Adrenal gland (tissue), 12 donors: ENCODE measurements around the gene HSPB9. TPM values are rescaled to one million over a fixed set of nuclear protein-coding genes. Genes with fewer than 3 reads are reported as not detected.

Experiments
- DNase-seq, 7 donors: peaks; one replicate each; pipeline ENCODE4 v3.0.0-alpha.2; 2019 to 2020
- H3K27ac ChIP-seq, 5 donors: fragments of 200-600 bp; sonication (generic) in 4 of 5; 1 replicate in 3 of 5; 2 replicates in 2 of 5; pipeline versions ENCODE4 v1.5.1 to v1.8.0; 2016 to 2020; ENCODE audit warnings: mild to moderate bottlenecking in 1 of 5
- H3K27me3 ChIP-seq: fragments of 200-600 bp; 2 replicates; pipeline ENCODE4 v1.8.0; 2021
- H3K36me3 ChIP-seq, 2 donors: fragments of 200-600 bp; replicated peaks in 1 of 2; 1 replicate in 1 of 2; 2 replicates in 1 of 2; pipeline versions ENCODE4 v1.5.1 to v1.8.0; 2018 to 2022
- H3K4me1 ChIP-seq, 2 donors: fragments of 200-600 bp; replicated peaks in 1 of 2; 1 replicate in 1 of 2; 2 replicates in 1 of 2; pipeline versions ENCODE4 v1.5.1 to v1.8.0; 2018 to 2021
- H3K4me3 ChIP-seq, 4 donors: fragments of 200-600 bp; sonication (generic) in 3 of 4; one replicate each; pipeline ENCODE4 v1.5.1; 2016 to 2018
- H3K9me3 ChIP-seq, 3 donors: fragments of 200-600 bp; sonication (generic) in 1 of 3; replicated peaks in 1 of 3; 1 replicate in 2 of 3; 2 replicates in 1 of 3; pipeline versions ENCODE4 v1.5.1 to v1.8.0; 2016 to 2021
- POLR2A ChIP-seq, 2 donors: fragments of 450-650 bp; IDR thresholded peaks; one replicate each; pipeline ENCODE4 v1.6.1; 2017; ENCODE audit warnings: antibody characterized with exemption in 2 of 2, mild to moderate bottlenecking in 2 of 2, moderate library complexity in 1 of 2
- WGBS, 4 donors: extraction: QIAGEN DNeasy Blood & Tissue Kit in 2 of 4; methylation state at CpG; one replicate each; pipeline versions ENCODE4 v1.1.5 to v1.1.7; 2013 to 2017; 5-methylcytosine and 5-hydroxymethylcytosine counted together
- intact Hi-C, 2 donors: fragments of 100-400 bp; cut with DNase I; formaldehyde crosslinking; loops; one replicate each; pipeline versions ENCODE4 v1.14.1 to v1.15.0; 2022 to 2023
- polyA plus RNA-seq, 3 donors: library from polyadenylated mRNA; stranded (reverse); fragments of 200-250 nt in 2 of 3; fragments of 350-450 nt in 1 of 3; fragmentation: Illumina TruSeq in 1 of 3; extraction: RNeasy Lipid Tissue Mini Kit (QIAGEN cat#74804) in 1 of 3; gene quantifications; one replicate each; pipeline ENCODE4 v1.2.3, GENCODE V29; 2013 to 2014
- total RNA-seq, 9 donors: library from RNA; depleted of rRNA in 4 of 9; stranded (reverse); fragments of >200 nt in 4 of 9; fragments of 120-200 nt in 1 of 9; fragmentation: NEBNext Ultra II Directional in 1 of 9; extraction: Animal tissue kit (Norgen Biotek cat#: 25700) in 1 of 9; gene quantifications; one replicate each; pipeline versions ENCODE4 v1.1.0 to v1.2.4, GENCODE V29; 2013 to 2023
- TF ChIP-seq, protein P1 (sequence below), 6 experiments: fragments of 450-650 bp in 4 of 6; fragments of 200-600 bp in 2 of 6; sonication (generic) in 1 of 6; IDR thresholded peaks; 1 replicate in 5 of 6; 2 replicates in 1 of 6; pipeline versions ENCODE4 v1.5.1 to v1.8.0; 2016 to 2021; ENCODE audit warnings: antibody characterized with exemption in 6 of 6, mild to moderate bottlenecking in 2 of 6, moderate library complexity in 1 of 6
- donor health status: healthy with polysubstance abuse.
- donor health status: Bipolar disorder and iron deficiency.
- donor health status: DM: yes; HTN: yes; CAD: no.
- donor health status: DM: no; HTN: no; CAD: no.
- donor health status: DM: no; HTN: no; CAD: no.
- donor health status: DM: yes; HTN: yes; CAD: no.

HSPB9 gene
- total and polyA plus RNA-seq, 12 donors: 0.14 to 0.72 (median 0.20) TPM; not detected in 5

DNA sequence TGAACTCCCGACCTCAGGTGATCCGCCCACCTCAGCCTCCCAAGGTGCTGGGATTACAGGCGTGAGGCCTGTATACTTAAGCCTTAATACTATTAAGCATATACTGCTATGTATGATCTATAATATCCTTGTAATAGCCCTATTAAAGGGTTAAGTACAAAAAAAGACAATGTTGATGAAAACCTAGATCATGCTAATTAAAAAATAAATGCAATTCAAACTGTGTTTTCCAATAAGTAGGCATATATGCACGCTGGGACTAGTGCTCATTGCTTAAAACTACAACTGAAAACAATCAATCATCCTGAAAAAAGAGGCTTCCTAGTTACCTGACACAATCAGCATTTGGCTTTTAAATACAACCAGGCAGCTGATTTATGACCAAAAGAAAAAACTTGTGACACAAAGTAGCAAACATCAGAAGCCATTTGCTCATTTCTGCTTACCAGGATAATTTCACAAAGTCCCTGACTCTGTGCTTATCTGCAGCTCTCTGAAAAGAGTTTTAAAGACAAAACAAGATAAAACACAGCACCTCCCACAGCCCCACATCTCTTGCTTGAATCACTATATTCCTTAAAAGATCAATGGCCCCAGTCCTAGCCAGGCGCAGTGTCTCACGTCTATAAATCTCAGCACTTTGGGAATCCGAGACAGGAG is 35.4 kb upstream of the HSPB9 start:
- no peaks in the 10 kb centered on the region for H3K4me1 ChIP-seq
- DNase-seq: no peak
- WGBS, 4 donors: 45 to 63% (median 55%) methylated on average over 7 of the region's 7 CpGs
- peaks cover 4% of the 10 kb centered on the region for H3K27me3 ChIP-seq
- TF ChIP-seq, protein P1, sequence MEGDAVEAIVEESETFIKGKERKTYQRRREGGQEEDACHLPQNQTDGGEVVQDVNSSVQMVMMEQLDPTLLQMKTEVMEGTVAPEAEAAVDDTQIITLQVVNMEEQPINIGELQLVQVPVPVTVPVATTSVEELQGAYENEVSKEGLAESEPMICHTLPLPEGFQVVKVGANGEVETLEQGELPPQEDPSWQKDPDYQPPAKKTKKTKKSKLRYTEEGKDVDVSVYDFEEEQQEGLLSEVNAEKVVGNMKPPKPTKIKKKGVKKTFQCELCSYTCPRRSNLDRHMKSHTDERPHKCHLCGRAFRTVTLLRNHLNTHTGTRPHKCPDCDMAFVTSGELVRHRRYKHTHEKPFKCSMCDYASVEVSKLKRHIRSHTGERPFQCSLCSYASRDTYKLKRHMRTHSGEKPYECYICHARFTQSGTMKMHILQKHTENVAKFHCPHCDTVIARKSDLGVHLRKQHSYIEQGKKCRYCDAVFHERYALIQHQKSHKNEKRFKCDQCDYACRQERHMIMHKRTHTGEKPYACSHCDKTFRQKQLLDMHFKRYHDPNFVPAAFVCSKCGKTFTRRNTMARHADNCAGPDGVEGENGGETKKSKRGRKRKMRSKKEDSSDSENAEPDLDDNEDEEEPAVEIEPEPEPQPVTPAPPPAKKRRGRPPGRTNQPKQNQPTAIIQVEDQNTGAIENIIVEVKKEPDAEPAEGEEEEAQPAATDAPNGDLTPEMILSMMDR (IDR thresholded peaks at IDR 0.05): no peak
- no peak overlapping the region for H3K27ac ChIP-seq
- no peak overlapping the region for H3K4me3 ChIP-seq
- no peaks in the 10 kb centered on the region for H3K9me3 ChIP-seq
- H3K36me3 ChIP-seq: no peaks in the 10 kb centered on the region
- intact Hi-C loops: no loop called here

DNA sequence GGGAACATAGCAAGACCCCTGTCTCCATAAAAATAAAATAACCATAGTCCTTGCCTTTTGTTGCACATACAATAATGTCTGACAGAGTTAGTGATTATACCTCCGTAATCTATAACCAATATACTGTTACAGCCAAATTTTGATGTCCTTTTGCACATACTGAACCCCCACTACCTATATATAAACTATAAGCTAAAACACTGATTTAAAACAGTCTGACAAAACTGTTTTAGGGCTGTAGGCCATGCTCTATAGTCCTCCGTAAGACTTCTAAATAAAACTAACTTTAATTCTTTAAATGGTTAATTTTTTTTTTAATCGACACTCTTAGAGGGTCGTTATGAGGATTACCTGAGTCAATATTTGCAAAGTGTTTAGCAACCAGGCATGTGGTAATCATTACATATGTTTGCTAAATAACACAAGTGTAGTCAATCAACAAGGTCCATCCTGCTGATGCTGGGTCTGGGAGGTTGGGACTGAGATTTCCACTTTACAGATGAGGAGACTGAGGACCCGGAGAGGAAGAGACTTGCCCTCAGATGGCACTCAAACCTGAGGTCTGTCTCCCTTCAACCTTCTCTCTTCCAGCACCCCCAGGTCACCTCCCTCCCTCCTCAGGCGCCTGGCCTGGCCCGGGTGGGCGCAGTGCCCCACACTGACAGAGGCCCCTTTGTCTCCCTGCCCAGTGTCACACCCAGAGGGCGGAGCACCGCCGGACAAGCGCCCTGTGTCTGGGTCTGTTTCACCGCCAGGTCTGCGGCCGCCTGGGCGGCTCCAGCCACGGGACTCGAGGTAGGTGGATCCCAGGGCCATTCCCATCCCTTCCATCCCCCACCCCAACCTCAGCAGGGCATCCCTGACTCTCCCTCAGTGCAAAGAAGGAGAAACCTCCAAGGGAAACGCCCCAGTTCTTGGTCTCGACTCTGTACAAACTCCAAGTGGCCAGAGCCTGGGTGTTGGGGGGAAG is 34.6 kb upstream of the HSPB9 start:
- no peak overlapping the region for H3K4me3 ChIP-seq
- H3K27me3 ChIP-seq: peaks cover 4% of the 10 kb centered on the region
- no peaks in the 10 kb centered on the region for H3K4me1 ChIP-seq
- no peak overlapping the region for H3K27ac ChIP-seq
- TF ChIP-seq POLR2A (IDR thresholded peaks at IDR 0.05): no peak
- TF ChIP-seq, protein P1 (IDR thresholded peaks at IDR 0.05): no peak
- DNase-seq: no peak
- intact Hi-C loops: no loop called here
- no peaks in the 10 kb centered on the region for H3K9me3 ChIP-seq
- WGBS, 4 donors: 70 to 73% (median 72%) methylated on average over 6 to 20 of the region's 20 CpGs
- no peaks in the 10 kb centered on the region for H3K36me3 ChIP-seq

DNA sequence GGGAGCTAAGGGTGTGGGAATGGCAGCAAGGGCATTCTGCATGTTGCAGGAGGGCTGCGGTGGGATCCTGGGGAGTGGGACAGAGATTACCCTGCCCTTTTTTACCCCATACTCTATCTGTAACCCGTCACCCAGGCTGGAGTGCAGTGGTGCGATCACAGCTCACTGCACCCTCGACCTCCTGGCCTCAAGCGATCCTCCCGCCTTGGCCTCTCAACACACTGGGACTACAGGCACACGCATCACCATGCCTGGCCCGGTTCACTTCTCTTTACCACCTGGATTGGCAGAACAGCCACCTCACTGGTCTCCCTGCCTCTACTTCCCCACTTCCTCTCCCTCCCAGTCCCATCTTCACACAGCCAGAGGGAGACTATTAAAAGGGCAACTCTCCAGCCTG is 33.9 kb upstream of the HSPB9 start:
- H3K4me1 ChIP-seq: no peaks in the 10 kb centered on the region

More for the DNA sequence above, 33.9 kb upstream of the HSPB9 start:
- Histone ChIP-seq H3K27me3 (peaks cover 4% of the 10 kb centered on the region), H3K36me3 (no peaks in the 10 kb centered on the region), H3K9me3 (no peaks in the 10 kb centered on the region), H3K4me3 (no peak overlapping the region), H3K27ac (no peak overlapping the region)
- intact Hi-C loops: no loop called here
- DNase-seq: no peak
- no peak for TF ChIP-seq POLR2A (IDR thresholded peaks at IDR 0.05)
- TF ChIP-seq, protein P1 (IDR thresholded peaks at IDR 0.05): no peak
- 85 to 90% (median 88%) methylated on average over 7 to 8 of the region's 8 CpGs for WGBS, 4 donors
